ENCODE measurements around the gene C10orf62. TPM values are rescaled to one million over a fixed set of nuclear protein-coding genes. Genes with fewer than 3 reads are reported as not detected.

The C10orf62 gene
- total and polyA plus RNA-seq, 2 of the 8 experiments (the other 6 are each of a cell fraction or from before 2014, with no cell fraction given) = 0.05 TPM; not detected in 1

DNA sequence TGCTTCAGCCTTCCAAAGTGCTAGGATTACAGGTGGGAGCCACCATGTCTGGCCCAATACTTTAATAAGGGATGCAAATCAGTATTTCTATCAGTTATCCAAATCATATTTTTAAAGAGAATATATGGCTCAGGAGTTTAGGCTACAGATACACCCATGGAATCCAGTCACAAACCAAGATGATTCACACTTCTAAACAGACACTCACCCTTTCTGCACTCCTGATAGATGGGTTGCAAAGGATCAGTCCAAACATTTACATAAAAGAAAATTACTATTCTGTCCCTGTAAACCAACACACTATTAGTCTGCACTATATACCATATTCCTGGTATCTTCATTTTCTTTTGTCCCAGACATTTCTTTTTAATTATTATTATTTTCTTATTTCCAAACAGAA is 41.6 kb downstream of the C10orf62 start:
- Histone ChIP-seq H2BK120ac (replicated peaks; ENCODE audit: low read depth, low read length) (no peak overlapping the region), H3K79me1 (ENCODE audit: low read depth, low read length) (no peaks in the 10 kb centered on the region), H2BK20ac (ENCODE audit: low read length) (no peak overlapping the region), H4K91ac (replicated peaks; ENCODE audit: insufficient read length, low read length) (no peak overlapping the region), H3K27ac (ENCODE audit: low read depth, low read length) (no peak overlapping the region), H3K23ac (ENCODE audit: insufficient read length) (no peak overlapping the region), H3K27me3 (replicated peaks in 1 of 4; ENCODE audit: control insufficient read depth in 3 of 4, extremely low read depth in 1 of 4, insufficient read depth in 3 of 4, low read length in 3 of 4) (no peaks in the 10 kb centered on the region), H3K14ac (ENCODE audit: insufficient read length) (no peak overlapping the region), H3K79me2 (ENCODE audit: control insufficient read depth in 1 of 2, insufficient read depth in 2 of 2, low read length in 2 of 2) (peaks cover 0 to 11% of the 10 kb centered on the region in 2 experiments; a peak in 2 of 4 replicates), H3K4me1 (replicated peaks in 1 of 4; ENCODE audit: control insufficient read depth in 3 of 4, insufficient read depth in 4 of 4, low read length in 3 of 4) (peaks cover 0 to 4% (median 1%) of the 10 kb centered on the region in 4 experiments; a peak in 2 of 7 replicates), H4K20me1 (replicated peaks in 1 of 2; ENCODE audit: control insufficient read depth in 1 of 2, insufficient read depth in 2 of 2, low read length in 2 of 2) (no peaks in the 10 kb centered on the region), H4K5ac (ENCODE audit: insufficient read length, low read depth, low read length) (no peak overlapping the region), H3K23me2 (ENCODE audit: low read depth, low read length) (no peaks in the 10 kb centered on the region; the same call in 1 of the 2 replicates), H2AK5ac (ENCODE audit: low read depth, low read length) (no peak overlapping the region), H2BK5ac (ENCODE audit: low read depth, low read length) (no peak overlapping the region), H2BK12ac (ENCODE audit: low read depth, low read length) (no peak overlapping the region), H2AFZ (ENCODE audit: low read length) (no peak overlapping the region), H3K36me3 (ENCODE audit: control insufficient read depth in 2 of 4, insufficient read depth in 4 of 4, low read length in 3 of 4) (no peaks in the 10 kb centered on the region), H4K8ac (ENCODE audit: extremely low read depth, insufficient read depth, low read length) (no peak overlapping the region), H3K9me3 (ENCODE audit: insufficient read depth in 2 of 2, low read depth in 1 of 2, low read length in 1 of 2) (no peaks in the 10 kb centered on the region), H3K4me3 (ENCODE audit: extremely low read depth in 1 of 4, insufficient read depth in 2 of 4, low read depth in 3 of 4, low read length in 4 of 4) (no peak overlapping the region), H3K18ac (ENCODE audit: extremely low read depth, low read length) (no peak overlapping the region), H3K9ac (replicated peaks in 1 of 4; ENCODE audit: extremely low read depth in 1 of 4, low read depth in 3 of 4, low read length in 3 of 4) (no peak overlapping the region), H3K4me2 (ENCODE audit: insufficient read depth in 1 of 2, low read depth in 2 of 2, low read length in 2 of 2) (no peak overlapping the region; a peak in 1 of 4 replicates), H3K56ac (replicated peaks; ENCODE audit: insufficient read length, low read depth, low read length) (no peak overlapping the region), H3K4ac (replicated peaks; ENCODE audit: insufficient read length, low read depth, low read length) (no peak overlapping the region), H2BK15ac (ENCODE audit: low read length) (no peak overlapping the region)
- DNase-seq (ENCODE audit: low read depth in 1 of 2, low spot score in 2 of 2) (no peak), FAIRE-seq (no peak)
- TF ChIP-seq SP1 (IDR thresholded peaks at IDR 0.05; ENCODE audit: low read depth, low read length) (no peak), TCF12 (IDR thresholded peaks at IDR 0.05; ENCODE audit: low read depth, low read length) (no peak), FOSL1 (IDR thresholded peaks at IDR 0.05; ENCODE audit: insufficient read depth, low read depth, low read length) (no peak), SIN3A (conservative IDR thresholded peaks at IDR 0.05 in 1 of 2, IDR thresholded peaks at IDR 0.05 in 1 of 2; ENCODE audit: low read depth in 1 of 2, low read length in 2 of 2) (no peak), GTF2F1 (IDR thresholded peaks at IDR 0.05; ENCODE audit: borderline replicate concordance, low read depth, low read length) (no peak), CBX8 (IDR thresholded peaks at IDR 0.05; ENCODE audit: borderline replicate concordance, low read depth, low read length) (no peak), TBP (IDR thresholded peaks at IDR 0.05; ENCODE audit: low read depth, low read length) (no peak), POLR2AphosphoS5 (IDR thresholded peaks at IDR 0.05; ENCODE audit: low read depth, low read length) (no peak)
- TF ChIP-seq, protein P1, sequence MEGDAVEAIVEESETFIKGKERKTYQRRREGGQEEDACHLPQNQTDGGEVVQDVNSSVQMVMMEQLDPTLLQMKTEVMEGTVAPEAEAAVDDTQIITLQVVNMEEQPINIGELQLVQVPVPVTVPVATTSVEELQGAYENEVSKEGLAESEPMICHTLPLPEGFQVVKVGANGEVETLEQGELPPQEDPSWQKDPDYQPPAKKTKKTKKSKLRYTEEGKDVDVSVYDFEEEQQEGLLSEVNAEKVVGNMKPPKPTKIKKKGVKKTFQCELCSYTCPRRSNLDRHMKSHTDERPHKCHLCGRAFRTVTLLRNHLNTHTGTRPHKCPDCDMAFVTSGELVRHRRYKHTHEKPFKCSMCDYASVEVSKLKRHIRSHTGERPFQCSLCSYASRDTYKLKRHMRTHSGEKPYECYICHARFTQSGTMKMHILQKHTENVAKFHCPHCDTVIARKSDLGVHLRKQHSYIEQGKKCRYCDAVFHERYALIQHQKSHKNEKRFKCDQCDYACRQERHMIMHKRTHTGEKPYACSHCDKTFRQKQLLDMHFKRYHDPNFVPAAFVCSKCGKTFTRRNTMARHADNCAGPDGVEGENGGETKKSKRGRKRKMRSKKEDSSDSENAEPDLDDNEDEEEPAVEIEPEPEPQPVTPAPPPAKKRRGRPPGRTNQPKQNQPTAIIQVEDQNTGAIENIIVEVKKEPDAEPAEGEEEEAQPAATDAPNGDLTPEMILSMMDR (IDR thresholded peaks at IDR 0.05; ENCODE audit: control extremely low read depth in 1 of 3, insufficient read depth in 1 of 3, low read depth in 1 of 3, low read length in 3 of 3) = no peak
- POLR2A ChIA-PET (ENCODE audit: partially characterized antibody) = interaction anchor here (0.7 to 1.0 kb wide), 2 partner anchors 28 to 1920 kb away, joined by 3 read pairs; no protein-coding TSS in a partner anchor
- CTCF ChIA-PET (ENCODE audit: partially characterized antibody) = interaction anchor here (0.9 kb wide), 1 partner anchor 46 kb away, joined by 3 read pairs; no protein-coding TSS in a partner anchor
